Spleen (tissue), 11 donors: ENCODE results near the gene LIN7C. TPM values are rescaled to one million over a fixed set of nuclear protein-coding genes. Genes with fewer than 3 reads are reported as not detected.

ENCODE experiments used
- DNase-seq: peaks from one replicate; pipeline ENCODE4 v3.0.0-alpha.2; 2020
- H3K27ac ChIP-seq, 8 donors: fragments of 200-600 bp; sonication (generic) in 7 of 8; 1 replicate in 4 of 8; 2 replicates in 4 of 8; pipeline versions ENCODE4 v1.5.0 to v1.8.0; 2016 to 2021; ENCODE audit warnings: inconsistent platforms in 4 of 8, mild to moderate bottlenecking in 4 of 8, moderate library complexity in 1 of 8
- H3K27me3 ChIP-seq, 7 donors: fragments of 200-600 bp; sonication (generic) in 6 of 7; replicated peaks in 1 of 7; 1 replicate in 4 of 7; 2 replicates in 3 of 7; pipeline versions ENCODE4 v1.5.0 to v1.8.0; 2016 to 2021; ENCODE audit warnings: inconsistent platforms in 3 of 7, mild to moderate bottlenecking in 1 of 7
- H3K36me3 ChIP-seq, 6 donors: fragments of 200-600 bp; sonication (generic) in 5 of 6; 1 replicate in 4 of 6; 2 replicates in 2 of 6; pipeline versions ENCODE4 v1.5.0 to v1.8.0; 2016 to 2021; ENCODE audit warnings: inconsistent platforms in 2 of 6
- H3K4me1 ChIP-seq, 6 donors: fragments of 200-600 bp; sonication (generic) in 5 of 6; 1 replicate in 3 of 6; 2 replicates in 3 of 6; pipeline versions ENCODE4 v1.5.0 to v1.8.0; 2016 to 2021; ENCODE audit warnings: inconsistent platforms in 3 of 6
- H3K4me3 ChIP-seq, 8 donors: fragments of 200-600 bp; sonication (generic) in 7 of 8; 1 replicate in 4 of 8; 2 replicates in 4 of 8; pipeline versions ENCODE4 v1.5.0 to v1.8.0; 2016 to 2021; ENCODE audit warnings: inconsistent platforms in 4 of 8, mild to moderate bottlenecking in 4 of 8, moderate library complexity in 2 of 8
- H3K9me3 ChIP-seq, 8 donors: fragments of 200-600 bp; sonication (generic) in 7 of 8; 1 replicate in 4 of 8; 2 replicates in 4 of 8; pipeline versions ENCODE4 v1.5.0 to v1.8.0; 2016 to 2021; ENCODE audit warnings: inconsistent platforms in 4 of 8
- CTCF ChIP-seq, 11 experiments: fragments of 200-600 bp in 7 of 11; fragments of 450-650 bp in 4 of 11; sonication (generic) in 4 of 11; IDR thresholded peaks in 8 of 11; conservative IDR thresholded peaks in 3 of 11; 1 replicate in 7 of 11; 2 replicates in 4 of 11; pipeline versions ENCODE4 v1.4.0 to v1.8.0; 2016 to 2021; ENCODE audit warnings: antibody characterized with exemption in 11 of 11, inconsistent platforms in 4 of 11, mild to moderate bottlenecking in 1 of 11
- POLR2A ChIP-seq, 3 donors: fragments of 450-650 bp; IDR thresholded peaks; one replicate each; pipeline ENCODE4 v1.5.1; 2017; ENCODE audit warnings: antibody characterized with exemption in 3 of 3, mild to moderate bottlenecking in 1 of 3
- POLR2AphosphoS5 ChIP-seq, 3 donors: sonication (generic); formaldehyde crosslinking; IDR thresholded peaks; one replicate each; pipeline ENCODE4 v1.5.1; 2017; ENCODE audit warnings: antibody characterized with exemption in 3 of 3
- WGBS, 5 donors: extraction: QIAGEN DNeasy Blood & Tissue Kit in 3 of 5; methylation state at CpG; one replicate each; pipeline versions ENCODE4 v1.1.5 to v1.1.7; 2013 to 2018; 5-methylcytosine and 5-hydroxymethylcytosine counted together
- intact Hi-C: fragments of 100-400 bp; cut with DNase I; formaldehyde crosslinking; loops from one replicate; pipeline ENCODE4 v1.15.0; 2023; ENCODE audit warnings: low total_unique reads
- polyA plus RNA-seq, 3 donors: library from polyadenylated mRNA; stranded (reverse); fragments of 200-250 nt; gene quantifications; one replicate each; pipeline ENCODE4 v1.2.1, GENCODE V29; 2013
- total RNA-seq, 7 donors: library from RNA; depleted of rRNA in 3 of 7; stranded (reverse); fragments of >200 nt in 3 of 7; fragmentation: NEBNext Ultra II Directional in 4 of 7; extraction: Animal tissue kit (Norgen Biotek cat#: 25700) in 4 of 7; gene quantifications; one replicate each; pipeline versions ENCODE4 v1.1.0 to v1.2.1, GENCODE V29; 2016 to 2021
- donor health status: healthy with polysubstance abuse.
- donor health status: DM: no; HTN: no; CAD: no; lungs with moderate emphysema.
- donor health status: DM: no; HTN: no; CAD: no.
- donor health status: Bipolar disorder and iron deficiency.
- donor health status: healthy.
- donor health status: DM: no; HTN: no; CAD: no.
- donor health status: DM: yes; HTN: yes; CAD: no.

LIN7C gene
- total and polyA plus RNA-seq, 10 donors = 4.8 to 42.4 (median 30.5) TPM

- intact Hi-C loops = no loop called here
- no peaks in the 10 kb centered on the region for H3K4me1 ChIP-seq
- no peak overlapping the region for H3K27ac ChIP-seq
- peaks cover 0 to 12% (median 8%) of the 10 kb centered on the region in 8 donors for H3K9me3 ChIP-seq
- no peak overlapping the region for H3K4me3 ChIP-seq
- no peaks in the 10 kb centered on the region for H3K36me3 ChIP-seq
- 93 to 100% (median 95%) methylated on average over 4 of the region's 4 CpGs for WGBS, 5 donors
- no peak for TF ChIP-seq CTCF (IDR thresholded peaks at IDR 0.05 in 8 of 11, conservative IDR thresholded peaks at IDR 0.05 in 3 of 11)
- no peak for TF ChIP-seq POLR2A (IDR thresholded peaks at IDR 0.05)
- no peak for TF ChIP-seq POLR2AphosphoS5 (IDR thresholded peaks at IDR 0.05)
- no peaks in the 10 kb centered on the region for H3K27me3 ChIP-seq
- DNase-seq = no peak
Measured at GRCh38 chr11:27514076-27514475, 7.5 kb upstream of the LIN7C start.

- H3K4me3 ChIP-seq = no peak overlapping the region
- H3K36me3 ChIP-seq = no peaks in the 10 kb centered on the region
- H3K4me1 ChIP-seq = peaks cover 0 to under 1% (median 0%) of the 10 kb centered on the region in 6 donors
- H3K27me3 ChIP-seq = no peaks in the 10 kb centered on the region
- DNase-seq = no peak
- H3K9me3 ChIP-seq = peaks cover 0 to 12% (median 8%) of the 10 kb centered on the region in 8 donors
- intact Hi-C loops = no loop called here
- H3K27ac ChIP-seq = no peak overlapping the region
- 90 to 96% (median 92%) methylated on average over 2 of the region's 2 CpGs for WGBS, 5 donors
- TF ChIP-seq POLR2A (IDR thresholded peaks at IDR 0.05) (no peak), POLR2AphosphoS5 (IDR thresholded peaks at IDR 0.05) (no peak), CTCF (IDR thresholded peaks at IDR 0.05 in 8 of 11, conservative IDR thresholded peaks at IDR 0.05 in 3 of 11) (no peak)
Measured at GRCh38 chr11:27513389-27513788, 6.8 kb upstream of the LIN7C start.

DNA sequence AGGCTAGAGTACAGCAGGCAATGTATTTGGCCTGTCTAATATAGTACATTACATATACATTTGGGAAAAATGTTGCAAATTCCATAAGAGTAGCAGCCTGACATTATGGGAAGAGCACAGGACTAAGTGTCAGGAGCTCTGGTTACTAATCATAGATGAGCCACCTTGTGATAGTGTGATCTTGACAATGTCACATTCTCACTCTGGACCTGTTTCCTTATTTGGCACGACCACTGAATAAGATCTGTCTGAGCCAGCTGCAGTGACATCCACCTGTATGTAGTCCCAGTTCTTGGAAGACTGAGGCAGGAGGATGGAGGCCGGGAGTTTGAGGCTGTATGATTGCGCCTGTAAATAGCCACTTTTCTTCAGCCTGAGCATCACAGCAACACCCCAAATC is 5.7 kb upstream of the LIN7C start:
- intact Hi-C loops = no loop called here
- H3K4me1 ChIP-seq = peaks cover 5 to 12% (median 10%) of the 10 kb centered on the region in 6 donors
- 88 to 98% (median 91%) methylated on average over 3 of the region's 3 CpGs for WGBS, 5 donors
- H3K27me3 ChIP-seq = no peaks in the 10 kb centered on the region
- H3K4me3 ChIP-seq = no peak overlapping the region
- no peak overlapping the region for H3K27ac ChIP-seq
- H3K9me3 ChIP-seq = peaks cover 0 to 12% (median 8%) of the 10 kb centered on the region in 8 donors
- TF ChIP-seq POLR2A (IDR thresholded peaks at IDR 0.05) = no peak
- TF ChIP-seq POLR2AphosphoS5 (IDR thresholded peaks at IDR 0.05) = no peak
- TF ChIP-seq CTCF (IDR thresholded peaks at IDR 0.05 in 8 of 11, conservative IDR thresholded peaks at IDR 0.05 in 3 of 11) = no peak
- no peak for DNase-seq
- no peaks in the 10 kb centered on the region for H3K36me3 ChIP-seq

- DNase-seq = no peak
- no peak overlapping the region for H3K4me3 ChIP-seq
- H3K9me3 ChIP-seq = peaks cover 0 to 6% (median 4%) of the 10 kb centered on the region in 8 donors
- no peak overlapping the region for H3K27ac ChIP-seq
- H3K36me3 ChIP-seq = no peaks in the 10 kb centered on the region
- TF ChIP-seq POLR2AphosphoS5 (IDR thresholded peaks at IDR 0.05) = no peak
- TF ChIP-seq CTCF (IDR thresholded peaks at IDR 0.05 in 8 of 11, conservative IDR thresholded peaks at IDR 0.05 in 3 of 11) = no peak
- no peak for TF ChIP-seq POLR2A (IDR thresholded peaks at IDR 0.05)
- intact Hi-C loops = no loop called here
- H3K27me3 ChIP-seq = no peaks in the 10 kb centered on the region
- 71 to 90% (median 82%) methylated on average over 4 of the region's 4 CpGs for WGBS, 5 donors
- H3K4me1 ChIP-seq = peaks cover 15 to 28% (median 23%) of the 10 kb centered on the region in 6 donors
Measured at GRCh38 chr11:27509908-27510307, 3.3 kb upstream of the LIN7C start.
